Body of pancreas (tissue), 4 donors: ENCODE results near the gene RSPH9. TPM values are rescaled to one million over a fixed set of nuclear protein-coding genes. Genes with fewer than 3 reads are reported as not detected.
"Not testable (repeated sequence)": the region's sequence is repeated elsewhere in the genome, so short reads cannot be mapped to it uniquely, and the experiment has no call there.

Source experiments
- ATAC-seq: fragments of 150-250 bp; one replicate; pipeline ENCODE4 v1.9.1; 2016
- DNase-seq, 4 donors: peaks; one replicate each; pipeline ENCODE4 v3.0.0-alpha.2; 2019
- H3K27ac ChIP-seq, 4 donors: fragments of 200-600 bp; sonication (generic); 1 replicate in 3 of 4; 2 replicates in 1 of 4; pipeline versions ENCODE4 v1.5.1 to v1.6.1; 2016 to 2019; ENCODE audit warnings: mild to moderate bottlenecking in 1 of 4, mixed read lengths in 1 of 4, moderate library complexity in 1 of 4
- H3K27me3 ChIP-seq, 2 donors: fragments of 200-600 bp; sonication (generic); one replicate each; pipeline ENCODE4 v1.6.0; 2016; ENCODE audit warnings: mild to moderate bottlenecking in 1 of 2
- H3K36me3 ChIP-seq, 2 donors: fragments of 200-600 bp; sonication (generic); replicated peaks in 1 of 2; 2 replicates each; pipeline ENCODE4 v1.5.1; 2016; ENCODE audit warnings: low read depth in 2 of 2; ENCODE audit not compliant: insufficient read depth in 1 of 2
- H3K4me1 ChIP-seq: fragments of 200-600 bp; sonication (generic); one replicate; pipeline ENCODE4 v1.6.0; 2016
- H3K4me3 ChIP-seq, 2 donors: fragments of 200-600 bp; sonication (generic); 1 replicate in 1 of 2; 2 replicates in 1 of 2; pipeline ENCODE4 v1.5.1; 2016 to 2019
- H3K9me3 ChIP-seq, 3 donors: fragments of 200-600 bp; sonication (generic); 1 replicate in 2 of 3; 2 replicates in 1 of 3; pipeline ENCODE4 v1.5.1; 2016
- POLR2A ChIP-seq, 3 donors: fragments of 450-650 bp; IDR thresholded peaks; one replicate each; pipeline ENCODE4 v1.6.1; 2016; ENCODE audit warnings: antibody characterized with exemption in 3 of 3, mild to moderate bottlenecking in 2 of 3
- WGBS, 2 donors: methylation state at CpG; one replicate each; pipeline ENCODE4 v1.1.5; 2017; 5-methylcytosine and 5-hydroxymethylcytosine counted together
- intact Hi-C: fragments of 100-400 bp; cut with DNase I; formaldehyde crosslinking; loops from one replicate; pipeline ENCODE4 v1.15.1; 2023
- total RNA-seq, 2 donors: library from RNA; depleted of rRNA; stranded (reverse); fragments of >200 nt; gene quantifications; one replicate each; pipeline ENCODE4 v1.1.0, GENCODE V29; 2016
- TF ChIP-seq, protein P1 (sequence below), 7 experiments: fragments of 450-650 bp in 4 of 7; fragments of 200-600 bp in 3 of 7; sonication (generic) in 3 of 7; IDR thresholded peaks; one replicate each; pipeline ENCODE4 v1.5.1; 2016 to 2019; ENCODE audit warnings: antibody characterized with exemption in 7 of 7

RSPH9 gene
- total RNA-seq, 2 donors from 2014 or later = not detected

DNA sequence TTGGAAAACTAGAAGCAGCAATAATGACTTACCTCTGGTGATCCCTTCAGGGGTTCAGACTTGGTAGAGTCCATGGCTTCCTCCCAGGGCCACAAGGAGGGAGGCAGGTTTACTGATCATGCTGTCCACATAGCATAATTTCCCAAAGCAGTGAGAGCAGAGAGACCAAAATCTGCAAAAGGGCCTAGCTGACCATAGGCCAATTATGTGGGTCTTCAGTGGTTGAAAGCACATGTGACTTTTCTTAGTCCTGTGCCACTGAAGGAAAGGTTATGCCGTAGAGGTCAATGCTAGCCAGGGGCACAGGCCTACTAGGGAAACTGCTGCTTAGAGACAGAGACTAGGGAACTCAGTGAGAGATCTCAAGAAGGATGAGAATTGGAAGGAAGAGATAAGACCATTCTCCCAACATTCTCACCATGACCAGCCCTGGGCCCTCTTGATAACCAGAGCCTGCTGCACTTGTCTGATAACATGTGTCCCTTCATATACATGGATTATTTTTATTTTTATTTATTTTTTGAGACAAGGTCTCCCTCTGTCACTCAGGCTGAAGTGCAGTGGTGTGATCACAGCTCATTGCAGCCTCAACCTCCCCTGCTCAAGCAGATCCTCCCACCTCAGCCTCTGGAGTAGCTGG is 13.7 kb upstream of the RSPH9 start:
- Histone ChIP-seq H3K27me3 (no peaks in the 10 kb centered on the region), H3K9me3 (no peaks in the 10 kb centered on the region), H3K4me3 (no peak overlapping the region), H3K36me3 (no peaks in the 10 kb centered on the region), H3K27ac (peak overlapping the region in 1 of 4 donors; percentile 9), H3K4me1 (peaks cover 31% of the 10 kb centered on the region)
- DNase-seq = no peak
- TF ChIP-seq POLR2A (IDR thresholded peaks at IDR 0.05) = no peak
- TF ChIP-seq, protein P1, sequence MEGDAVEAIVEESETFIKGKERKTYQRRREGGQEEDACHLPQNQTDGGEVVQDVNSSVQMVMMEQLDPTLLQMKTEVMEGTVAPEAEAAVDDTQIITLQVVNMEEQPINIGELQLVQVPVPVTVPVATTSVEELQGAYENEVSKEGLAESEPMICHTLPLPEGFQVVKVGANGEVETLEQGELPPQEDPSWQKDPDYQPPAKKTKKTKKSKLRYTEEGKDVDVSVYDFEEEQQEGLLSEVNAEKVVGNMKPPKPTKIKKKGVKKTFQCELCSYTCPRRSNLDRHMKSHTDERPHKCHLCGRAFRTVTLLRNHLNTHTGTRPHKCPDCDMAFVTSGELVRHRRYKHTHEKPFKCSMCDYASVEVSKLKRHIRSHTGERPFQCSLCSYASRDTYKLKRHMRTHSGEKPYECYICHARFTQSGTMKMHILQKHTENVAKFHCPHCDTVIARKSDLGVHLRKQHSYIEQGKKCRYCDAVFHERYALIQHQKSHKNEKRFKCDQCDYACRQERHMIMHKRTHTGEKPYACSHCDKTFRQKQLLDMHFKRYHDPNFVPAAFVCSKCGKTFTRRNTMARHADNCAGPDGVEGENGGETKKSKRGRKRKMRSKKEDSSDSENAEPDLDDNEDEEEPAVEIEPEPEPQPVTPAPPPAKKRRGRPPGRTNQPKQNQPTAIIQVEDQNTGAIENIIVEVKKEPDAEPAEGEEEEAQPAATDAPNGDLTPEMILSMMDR (IDR thresholded peaks at IDR 0.05) = no peak
- ATAC-seq = no peak
- intact Hi-C loops = no loop called here
- 90 to 91% methylated on average over 1 of the region's 1 CpG for WGBS, 2 donors

DNA sequence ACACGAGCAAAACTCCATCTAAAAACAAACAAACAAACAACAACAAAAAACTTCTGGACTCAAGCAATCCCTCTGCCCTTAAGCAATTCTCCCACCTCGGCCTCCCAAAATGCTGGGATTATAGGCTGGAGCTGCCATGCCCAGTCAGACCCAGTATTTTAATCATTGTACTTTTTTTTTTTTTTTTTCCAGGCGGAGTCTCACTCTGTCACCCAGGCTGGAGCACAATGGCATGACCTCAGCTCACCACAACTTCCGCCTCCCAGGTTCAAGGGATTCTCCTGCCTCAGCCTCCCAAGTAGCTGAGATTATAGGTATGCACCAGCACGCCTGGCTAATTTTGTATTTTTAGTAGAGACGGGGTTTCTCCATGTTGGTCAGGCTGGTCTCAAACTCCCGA is 11.8 kb upstream of the RSPH9 start:
- H3K36me3 ChIP-seq, ATAC-seq, DNase-seq, H3K27me3 ChIP-seq, H3K9me3 ChIP-seq, intact Hi-C loops, H3K4me3 ChIP-seq, H3K27ac ChIP-seq: not testable (repeated sequence)
- H3K4me1 ChIP-seq = peaks cover 30% of the 10 kb centered on the region
- 83 to 91% methylated on average over 7 of the region's 7 CpGs for WGBS, 2 donors

DNA sequence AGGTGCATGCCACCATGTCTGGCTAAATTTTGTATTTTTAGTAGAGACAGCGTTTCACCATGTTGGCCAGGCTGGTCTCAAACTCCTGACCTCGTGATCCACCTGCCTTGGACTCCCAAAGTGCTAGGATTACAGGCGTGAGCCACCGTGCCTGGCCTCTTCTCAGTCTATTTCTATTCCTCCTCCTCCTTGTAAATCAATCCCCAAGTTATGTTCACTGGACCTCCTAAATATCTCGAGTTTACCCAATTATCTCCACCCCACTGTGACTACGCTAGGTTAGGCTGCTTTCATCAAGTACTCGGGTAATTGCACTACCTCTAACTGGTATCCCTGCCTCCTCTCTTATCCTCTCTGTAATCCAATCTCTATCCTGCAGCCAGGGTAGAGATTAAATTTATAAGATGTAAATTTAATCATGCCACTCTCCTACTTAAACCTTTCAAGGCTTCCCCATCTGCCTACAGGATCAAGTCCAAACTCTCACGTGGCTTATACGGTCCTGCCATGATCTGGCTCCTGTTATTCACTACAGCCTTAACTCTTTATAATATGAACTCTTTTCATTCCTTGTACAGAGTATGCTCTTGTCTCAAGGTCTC is 10.0 kb upstream of the RSPH9 start:
- Histone ChIP-seq H3K27me3 (no peaks in the 10 kb centered on the region), H3K36me3 (no peaks in the 10 kb centered on the region), H3K4me3 (no peak overlapping the region), H3K9me3 (no peaks in the 10 kb centered on the region), H3K4me1 (peaks cover 42% of the 10 kb centered on the region), H3K27ac (peak overlapping the region in 1 of 4 donors; percentile 73)
- DNase-seq = no peak
- intact Hi-C loops = no loop called here
- 67 to 69% methylated on average over 9 of the region's 9 CpGs for WGBS, 2 donors
- no peak for ATAC-seq
- TF ChIP-seq, protein P1 (IDR thresholded peaks at IDR 0.05) = no peak
- no peak for TF ChIP-seq POLR2A (IDR thresholded peaks at IDR 0.05)

DNA sequence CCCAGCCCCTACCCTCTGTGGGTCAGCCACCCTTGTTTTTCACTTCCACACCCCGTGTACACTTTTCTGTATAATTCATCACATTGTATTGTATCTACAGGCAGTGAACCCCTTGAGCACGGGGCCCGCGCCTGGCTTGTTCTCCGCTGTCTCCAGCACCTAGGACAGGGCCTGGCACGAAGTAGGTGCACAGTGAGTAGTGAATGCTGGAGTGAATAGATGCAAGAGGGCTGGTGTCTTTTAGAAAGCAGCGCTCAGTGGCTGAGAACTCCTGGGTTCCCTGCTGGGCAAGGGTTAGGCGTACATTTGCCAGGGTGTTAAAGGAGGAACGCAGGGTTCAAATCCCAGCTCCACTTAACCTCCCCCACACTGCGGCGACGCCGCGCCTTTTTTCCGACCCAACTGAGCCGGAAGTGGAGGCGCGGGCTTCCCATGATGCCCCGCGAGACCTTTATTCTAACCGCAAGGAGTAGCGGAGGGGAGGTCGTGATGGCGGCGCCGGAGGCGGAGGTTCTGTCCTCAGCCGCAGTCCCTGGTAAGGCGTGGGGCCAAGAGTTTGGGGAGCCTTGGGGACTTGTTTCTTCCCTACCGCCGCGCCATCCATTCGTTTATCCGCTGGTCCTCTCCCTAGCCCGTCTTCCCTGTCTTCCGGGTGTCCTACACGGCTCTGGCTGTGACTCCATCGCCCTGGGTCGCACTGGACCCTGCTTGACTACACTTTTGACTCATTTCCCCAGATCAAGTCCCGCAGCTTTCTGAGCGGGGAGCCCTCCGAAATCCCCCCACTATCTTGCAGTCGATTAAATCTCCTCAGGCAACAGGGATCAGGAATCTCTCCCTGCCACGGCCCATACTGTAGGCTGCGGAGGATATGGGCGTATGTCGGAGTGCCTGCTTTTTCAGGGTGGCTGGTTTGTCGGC is 9.2 kb upstream of the RSPH9 start, which contains the start of gene MAD2L1BP:
Gene MAD2L1BP (plus strand): TSS at position 454 of the 921 bp plus-strand sequence. CDS start 36 bp downstream, at position 490.
- Histone ChIP-seq H3K4me1 (peaks cover 36% of the 10 kb centered on the region), H3K27me3 (no peaks in the 10 kb centered on the region), H3K27ac (peak within 1 kb of the TSS; percentile 32 to 83 (median 75)), H3K36me3 (peaks cover 0 to 6% of the 10 kb centered on the region in 2 donors), H3K9me3 (no peaks in the 10 kb centered on the region), H3K4me3 (peak within 1 kb of the TSS; percentile 90 to 94)
- DNase-seq = peak; percentile 78 to 91 (median 80)
- WGBS, 2 donors = 5 to 7% methylated on average over 28 to 48 of the region's 48 CpGs
- TF ChIP-seq POLR2A (IDR thresholded peaks at IDR 0.05) = peak; percentile 56 to 92 (median 90)
- TF ChIP-seq, protein P1 (IDR thresholded peaks at IDR 0.05) = peak in 1 of 7 experiments; percentile 22
- intact Hi-C loops = no loop called here
- ATAC-seq = peak; percentile 92

- intact Hi-C loops = no loop called here
- Histone ChIP-seq H3K27me3 (no peaks in the 10 kb centered on the region), H3K36me3 (peaks cover 0 to 6% of the 10 kb centered on the region in 2 donors), H3K4me3 (peak overlapping the region; percentile 90 to 94), H3K9me3 (no peaks in the 10 kb centered on the region), H3K27ac (peak overlapping the region in 3 of 4 donors; percentile 73 to 83 (median 77)), H3K4me1 (peaks cover 36% of the 10 kb centered on the region)
- TF ChIP-seq, protein P1 (IDR thresholded peaks at IDR 0.05) = no peak
- no peak for TF ChIP-seq POLR2A (IDR thresholded peaks at IDR 0.05)
- ATAC-seq = no peak
- WGBS, 2 donors = 4 to 14% methylated on average over 7 of the region's 7 CpGs
- DNase-seq = no peak
Observed at GRCh38 chr6:43636308-43636659, 8.6 kb upstream of the RSPH9 start.
